ENCODE data around the gene MYO1E. TPM values are rescaled to one million over a fixed set of nuclear protein-coding genes. Genes with fewer than 3 reads are reported as not detected.

Gene MYO1E
- total and polyA plus RNA-seq, 2 of the 8 experiments (the other 6 are each of a cell fraction or from before 2014, with no cell fraction given) = 19.6 to 142 TPM

DNA sequence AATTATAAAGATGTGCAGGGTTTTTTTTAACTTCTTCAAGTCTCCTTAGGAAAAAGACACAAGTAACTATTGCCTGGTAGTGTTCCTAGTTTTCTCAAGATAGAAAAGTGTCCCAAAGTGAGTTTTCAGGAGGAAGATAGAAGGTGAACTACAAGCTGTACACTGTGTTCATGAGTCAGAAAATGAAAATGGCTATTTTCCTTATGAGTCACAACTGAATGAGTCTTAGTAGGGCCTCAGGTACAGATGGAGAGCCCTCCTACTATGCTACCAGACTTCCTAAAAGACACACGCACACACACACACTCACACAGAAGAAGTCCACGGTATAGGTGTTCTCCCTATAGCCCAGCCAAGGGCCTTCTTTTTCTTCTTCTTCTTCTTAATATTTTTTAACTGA lies 3.1 kb downstream of the MYO1E start:
- no peak for FAIRE-seq
- no peak overlapping the region for H3K18ac ChIP-seq (ENCODE audit: extremely low read depth, low read length)
- CTCF ChIA-PET (ENCODE audit: partially characterized antibody) = interaction anchor here (1.4 kb wide), 1 partner anchor 10 kb away, joined by 6 read pairs; no protein-coding TSS in a partner anchor
- H3K27me3 ChIP-seq (replicated peaks in 1 of 4; ENCODE audit: control insufficient read depth in 3 of 4, extremely low read depth in 1 of 4, insufficient read depth in 3 of 4, low read length in 3 of 4) = no peaks in the 10 kb centered on the region
- no peak overlapping the region for H2BK15ac ChIP-seq (ENCODE audit: low read length)
- no peaks in the 10 kb centered on the region for H3K9me3 ChIP-seq (ENCODE audit: insufficient read depth in 2 of 2, low read depth in 1 of 2, low read length in 1 of 2)
- H3K9ac ChIP-seq (replicated peaks in 1 of 4; ENCODE audit: extremely low read depth in 1 of 4, low read depth in 3 of 4, low read length in 3 of 4) = no peak overlapping the region
- no peak overlapping the region for H2BK20ac ChIP-seq (ENCODE audit: low read length)
- no peak overlapping the region for H3K14ac ChIP-seq (ENCODE audit: insufficient read length)
- DNase-seq (ENCODE audit: low read depth in 1 of 2, low spot score in 2 of 2) = no peak
- H3K4me2 ChIP-seq (ENCODE audit: insufficient read depth in 1 of 2, low read depth in 2 of 2, low read length in 2 of 2) = no peak overlapping the region; a peak in 1 of 4 replicates
- no peak overlapping the region for H3K4me3 ChIP-seq (ENCODE audit: extremely low read depth in 1 of 4, insufficient read depth in 2 of 4, low read depth in 3 of 4, low read length in 4 of 4)
- H3K79me2 ChIP-seq (ENCODE audit: control insufficient read depth in 1 of 2, insufficient read depth in 2 of 2, low read length in 2 of 2) = peaks cover 15 to 67% of the 10 kb centered on the region in 2 experiments
- H2AK5ac ChIP-seq (ENCODE audit: low read depth, low read length) = no peak overlapping the region
- H3K56ac ChIP-seq (replicated peaks; ENCODE audit: insufficient read length, low read depth, low read length) = no peak overlapping the region
- H4K91ac ChIP-seq (replicated peaks; ENCODE audit: insufficient read length, low read length) = no peak overlapping the region
- POLR2A ChIA-PET (ENCODE audit: partially characterized antibody) = interaction anchor here (11.4 kb wide), 1 partner anchor 11 kb away, joined by 151 read pairs; no protein-coding TSS in a partner anchor
- peaks cover 8% of the 10 kb centered on the region; the same call in 1 of the 2 replicates for H3K23me2 ChIP-seq (ENCODE audit: low read depth, low read length)
- WGBS, 2 experiments (ENCODE audit: extremely low coverage in 1 of 2, insufficient coverage in 1 of 2, insufficient read length in 1 of 2, insufficient replicate concordance in 2 of 2, low coverage in 1 of 2, low lambda C conversion rate in 2 of 2, missing lambda C conversion rate in 1 of 2) = 100% methylated on average over 2 of the region's 2 CpGs; no CpG with 5 or more reads in 1 of the 2 experiments
- H2BK5ac ChIP-seq (ENCODE audit: low read depth, low read length) = no peak overlapping the region
- peaks cover 6% of the 10 kb centered on the region; the same call in 1 of the 2 replicates for H3K79me1 ChIP-seq (ENCODE audit: low read depth, low read length)
- no peak overlapping the region for H4K5ac ChIP-seq (ENCODE audit: insufficient read length, low read depth, low read length)
- no peak overlapping the region for H4K8ac ChIP-seq (ENCODE audit: extremely low read depth, insufficient read depth, low read length)
- H3K4me1 ChIP-seq (replicated peaks in 1 of 4; ENCODE audit: control insufficient read depth in 3 of 4, insufficient read depth in 4 of 4, low read length in 3 of 4) = peaks cover 0 to 7% (median 3%) of the 10 kb centered on the region in 4 experiments; a peak in 3 of 7 replicates
- H2BK12ac ChIP-seq (ENCODE audit: low read depth, low read length) = no peak overlapping the region
- H2AFZ ChIP-seq (ENCODE audit: low read length) = no peak overlapping the region
- H4K20me1 ChIP-seq (replicated peaks in 1 of 2; ENCODE audit: control insufficient read depth in 1 of 2, insufficient read depth in 2 of 2, low read length in 2 of 2) = peaks cover 11% of the 10 kb centered on the region in 2 experiments
- H2BK120ac ChIP-seq (replicated peaks; ENCODE audit: low read depth, low read length) = no peak overlapping the region
- no peak overlapping the region for H3K4ac ChIP-seq (replicated peaks; ENCODE audit: insufficient read length, low read depth, low read length)
- H3K23ac ChIP-seq (ENCODE audit: insufficient read length) = no peak overlapping the region
- no peak overlapping the region for H3K27ac ChIP-seq (ENCODE audit: low read depth, low read length)
- no peaks in the 10 kb centered on the region for H3K36me3 ChIP-seq (ENCODE audit: control insufficient read depth in 2 of 4, insufficient read depth in 4 of 4, low read length in 3 of 4)
- TF ChIP-seq BCL11A (IDR thresholded peaks at IDR 0.05; ENCODE audit: low read depth in 2 of 2, low read length in 2 of 2) (no peak), RFX5 (IDR thresholded peaks at IDR 0.05; ENCODE audit: borderline replicate concordance, low read depth, low read length) (no peak), KDM1A (IDR thresholded peaks at IDR 0.05; ENCODE audit: borderline replicate concordance, low read length) (no peak), YY1 (IDR thresholded peaks at IDR 0.05; ENCODE audit: low read depth, low read length) (no peak), EP300 (IDR thresholded peaks at IDR 0.05; ENCODE audit: borderline replicate concordance in 1 of 2, low read depth in 2 of 2, low read length in 2 of 2) (no peak), SAP30 (IDR thresholded peaks at IDR 0.05; ENCODE audit: insufficient read depth, insufficient replicate concordance, low read length) (no peak), NANOG (IDR thresholded peaks at IDR 0.05; ENCODE audit: insufficient read depth, low read depth, low read length, poor library complexity, severe bottlenecking) (no peak), SIRT6 (IDR thresholded peaks at IDR 0.05; ENCODE audit: low read length) (no peak), EGR1 (IDR thresholded peaks at IDR 0.05; ENCODE audit: borderline replicate concordance, low read depth, low read length) (no peak), E2F6 (IDR thresholded peaks at IDR 0.05) (no peak)
